ENCODE measurements around the gene AGAP4.
"Not testable (repeated sequence)": the region's sequence is repeated elsewhere in the genome, so short reads cannot be mapped to it uniquely, and the experiment has no call there.

- TF ChIP-seq CTCF (conservative IDR thresholded peaks at IDR 0.05); EZH2 (IDR thresholded peaks at IDR 0.05; ENCODE audit: low read depth): not testable (repeated sequence)
These were observed 56.4 kb downstream of the AGAP4 start for GRCh38 chr10:45790694-45791426.
